HL-60 (cell line): ENCODE data around the gene LRP1B.

Source experiments
- POLR2AphosphoS5 ChIP-seq: IDR thresholded peaks from 2 replicates; pipeline ENCODE4 v1.6.1; 2012; ENCODE audit warnings: low read depth
- SPI1 ChIP-seq: IDR thresholded peaks from 2 replicates; pipeline ENCODE4 v1.6.1; 2012; ENCODE audit warnings: low read depth, mild to moderate bottlenecking, borderline replicate concordance
- TF ChIP-seq, protein P1 (sequence below): IDR thresholded peaks from one replicate; pipeline ENCODE4 v1.5.1; 2011; ENCODE audit warnings: low read length, control low read depth, inconsistent platforms; ENCODE audit not compliant: insufficient read depth
- TF ChIP-seq, protein P2 (sequence below): IDR thresholded peaks from 2 replicates; pipeline ENCODE4 v1.6.1; 2012; ENCODE audit warnings: low read depth; ENCODE audit not compliant: insufficient replicate concordance

DNA sequence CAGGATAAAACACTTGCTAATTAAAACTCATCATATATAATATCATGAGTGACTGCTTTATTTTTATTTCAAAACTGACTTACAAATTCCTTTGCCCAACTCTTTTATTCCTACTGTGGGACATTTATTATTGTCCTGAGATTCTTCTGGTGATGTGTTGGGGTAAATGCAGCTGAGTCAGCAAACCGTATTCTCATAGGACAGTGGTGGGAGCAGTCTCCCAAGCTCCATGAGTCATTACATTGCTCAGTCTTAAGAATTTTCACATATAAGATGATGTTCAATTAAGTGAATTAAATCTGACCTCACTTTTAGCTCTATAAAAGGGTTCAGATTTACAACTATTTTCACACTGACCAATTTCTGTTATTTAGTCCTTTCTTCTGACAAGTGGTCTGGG is 1530.7 kb downstream of the LRP1B start:
- TF ChIP-seq, protein P1, sequence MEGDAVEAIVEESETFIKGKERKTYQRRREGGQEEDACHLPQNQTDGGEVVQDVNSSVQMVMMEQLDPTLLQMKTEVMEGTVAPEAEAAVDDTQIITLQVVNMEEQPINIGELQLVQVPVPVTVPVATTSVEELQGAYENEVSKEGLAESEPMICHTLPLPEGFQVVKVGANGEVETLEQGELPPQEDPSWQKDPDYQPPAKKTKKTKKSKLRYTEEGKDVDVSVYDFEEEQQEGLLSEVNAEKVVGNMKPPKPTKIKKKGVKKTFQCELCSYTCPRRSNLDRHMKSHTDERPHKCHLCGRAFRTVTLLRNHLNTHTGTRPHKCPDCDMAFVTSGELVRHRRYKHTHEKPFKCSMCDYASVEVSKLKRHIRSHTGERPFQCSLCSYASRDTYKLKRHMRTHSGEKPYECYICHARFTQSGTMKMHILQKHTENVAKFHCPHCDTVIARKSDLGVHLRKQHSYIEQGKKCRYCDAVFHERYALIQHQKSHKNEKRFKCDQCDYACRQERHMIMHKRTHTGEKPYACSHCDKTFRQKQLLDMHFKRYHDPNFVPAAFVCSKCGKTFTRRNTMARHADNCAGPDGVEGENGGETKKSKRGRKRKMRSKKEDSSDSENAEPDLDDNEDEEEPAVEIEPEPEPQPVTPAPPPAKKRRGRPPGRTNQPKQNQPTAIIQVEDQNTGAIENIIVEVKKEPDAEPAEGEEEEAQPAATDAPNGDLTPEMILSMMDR, result no peak
- TF ChIP-seq, protein P2, sequence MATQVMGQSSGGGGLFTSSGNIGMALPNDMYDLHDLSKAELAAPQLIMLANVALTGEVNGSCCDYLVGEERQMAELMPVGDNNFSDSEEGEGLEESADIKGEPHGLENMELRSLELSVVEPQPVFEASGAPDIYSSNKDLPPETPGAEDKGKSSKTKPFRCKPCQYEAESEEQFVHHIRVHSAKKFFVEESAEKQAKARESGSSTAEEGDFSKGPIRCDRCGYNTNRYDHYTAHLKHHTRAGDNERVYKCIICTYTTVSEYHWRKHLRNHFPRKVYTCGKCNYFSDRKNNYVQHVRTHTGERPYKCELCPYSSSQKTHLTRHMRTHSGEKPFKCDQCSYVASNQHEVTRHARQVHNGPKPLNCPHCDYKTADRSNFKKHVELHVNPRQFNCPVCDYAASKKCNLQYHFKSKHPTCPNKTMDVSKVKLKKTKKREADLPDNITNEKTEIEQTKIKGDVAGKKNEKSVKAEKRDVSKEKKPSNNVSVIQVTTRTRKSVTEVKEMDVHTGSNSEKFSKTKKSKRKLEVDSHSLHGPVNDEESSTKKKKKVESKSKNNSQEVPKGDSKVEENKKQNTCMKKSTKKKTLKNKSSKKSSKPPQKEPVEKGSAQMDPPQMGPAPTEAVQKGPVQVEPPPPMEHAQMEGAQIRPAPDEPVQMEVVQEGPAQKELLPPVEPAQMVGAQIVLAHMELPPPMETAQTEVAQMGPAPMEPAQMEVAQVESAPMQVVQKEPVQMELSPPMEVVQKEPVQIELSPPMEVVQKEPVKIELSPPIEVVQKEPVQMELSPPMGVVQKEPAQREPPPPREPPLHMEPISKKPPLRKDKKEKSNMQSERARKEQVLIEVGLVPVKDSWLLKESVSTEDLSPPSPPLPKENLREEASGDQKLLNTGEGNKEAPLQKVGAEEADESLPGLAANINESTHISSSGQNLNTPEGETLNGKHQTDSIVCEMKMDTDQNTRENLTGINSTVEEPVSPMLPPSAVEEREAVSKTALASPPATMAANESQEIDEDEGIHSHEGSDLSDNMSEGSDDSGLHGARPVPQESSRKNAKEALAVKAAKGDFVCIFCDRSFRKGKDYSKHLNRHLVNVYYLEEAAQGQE, result no peak
- TF ChIP-seq SPI1 (no peak), POLR2AphosphoS5 (no peak)
